Mesothelial cell of epicardium (in vitro differentiated cells): ENCODE data around the gene TAF1A. TPM values are rescaled to one million over a fixed set of nuclear protein-coding genes. Genes with fewer than 3 reads are reported as not detected.

Experiments used
- DNase-seq, 2 experiments: peaks; one replicate each; pipeline ENCODE4 v3.0.0; 2021; ENCODE audit warnings: low spot score in 2 of 2; ENCODE audit not compliant: unreplicated experiment in 2 of 2
- H3K27ac Mint-ChIP-seq: 2 replicates; pipeline ENCODE4 v1.8.0; 2021; ENCODE audit warnings: mixed read lengths
- H3K27me3 Mint-ChIP-seq: 2 replicates; pipeline ENCODE4 v1.8.0; 2021; ENCODE audit warnings: low read depth, mixed read lengths
- H3K36me3 Mint-ChIP-seq: 2 replicates; pipeline ENCODE4 v1.8.0; 2021; ENCODE audit warnings: mixed read lengths
- H3K4me1 Mint-ChIP-seq: 2 replicates; pipeline ENCODE4 v1.8.0; 2021; ENCODE audit warnings: mixed read lengths
- H3K4me3 Mint-ChIP-seq: 2 replicates; pipeline ENCODE4 v1.8.0; 2021; ENCODE audit warnings: mild to moderate bottlenecking, moderate library complexity, mixed read lengths
- H3K9me3 Mint-ChIP-seq: 2 replicates; pipeline ENCODE4 v1.8.0; 2021; ENCODE audit warnings: mixed read lengths
- CTCF ChIP-seq: fragments of 200-600 bp; sonication (generic); IDR thresholded peaks from one replicate; pipeline ENCODE4 v1.5.0; 2021; ENCODE audit warnings: antibody characterized with exemption; ENCODE audit not compliant: unreplicated experiment
- total RNA-seq: library from RNA; stranded (reverse); gene quantifications from 3 replicates; pipeline ENCODE4 v1.2.1, GENCODE V29; 2021

The TAF1A gene
- total RNA-seq, result 13.9 to 15.6 TPM (median 14.2 TPM) in 3 replicates

DNA sequence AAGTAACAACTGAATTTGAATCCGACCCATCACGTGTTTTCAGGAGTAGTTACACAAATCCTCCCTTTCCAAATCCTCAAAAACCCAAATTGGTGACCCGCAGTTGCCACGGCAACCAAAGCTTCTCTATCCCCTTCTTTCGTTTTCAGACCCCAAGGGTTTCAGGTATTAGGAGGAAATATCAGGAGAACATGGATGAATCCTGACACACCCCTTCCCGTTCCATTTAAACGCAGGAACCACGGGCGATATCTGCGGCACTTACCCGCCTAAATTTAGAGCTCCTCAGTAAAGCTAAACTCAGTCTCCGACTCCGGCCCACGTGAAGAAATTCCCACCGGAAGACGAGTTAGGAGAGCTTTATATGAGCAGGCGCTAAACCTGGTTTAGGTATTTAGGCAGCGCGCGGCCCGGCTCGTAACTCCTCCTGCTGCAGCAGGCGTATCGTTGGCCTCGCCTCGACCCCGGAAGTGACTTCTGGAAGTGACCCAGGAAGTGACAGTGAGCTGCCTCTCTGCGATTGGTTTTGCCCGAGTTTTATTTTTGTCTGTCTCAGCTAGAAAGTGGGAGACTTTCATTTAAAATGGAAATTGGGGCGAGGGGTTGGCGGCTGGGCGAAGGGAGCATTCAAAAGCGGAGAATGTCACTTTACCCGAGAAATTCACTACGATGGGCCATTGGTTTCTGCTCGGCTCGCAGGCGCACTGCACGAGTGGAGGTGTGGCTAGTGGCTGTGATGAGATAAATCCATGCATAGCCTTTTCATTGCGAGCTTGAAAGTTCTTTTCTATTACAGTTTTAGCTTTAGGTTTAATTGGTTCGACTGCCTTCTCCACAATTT, at the start of gene TAF1A:
Gene TAF1A (minus strand): TSS at position 472 of the 841 bp plus-strand sequence.
- Mint-ChIP-seq H3K27ac (peak within 1 kb of the TSS; percentile 97), H3K4me3 (peak within 1 kb of the TSS; percentile 94), H3K9me3 (peaks cover 4% of the 10 kb centered on the region), H3K27me3 (no peaks in the 10 kb centered on the region), H3K4me1 (peaks cover 35% of the 10 kb centered on the region), H3K36me3 (peaks cover 17% of the 10 kb centered on the region)
- no peak for TF ChIP-seq CTCF
- DNase-seq, result peak; percentile 58 to 82

GRCh38 chr1:222634180-222635013, 44.7 kb upstream of the TAF1A start:
- peak; percentile 87 for TF ChIP-seq CTCF
- no peak overlapping the region for H3K4me3 Mint-ChIP-seq
- no peaks in the 10 kb centered on the region for H3K4me1 Mint-ChIP-seq
- peaks cover 41% of the 10 kb centered on the region for H3K36me3 Mint-ChIP-seq
- DNase-seq, result peak in 1 of 2 experiments; percentile 53
- H3K9me3 Mint-ChIP-seq, result peaks cover 8% of the 10 kb centered on the region
- peak overlapping the region; percentile 44 for H3K27ac Mint-ChIP-seq
- no peaks in the 10 kb centered on the region for H3K27me3 Mint-ChIP-seq

DNA sequence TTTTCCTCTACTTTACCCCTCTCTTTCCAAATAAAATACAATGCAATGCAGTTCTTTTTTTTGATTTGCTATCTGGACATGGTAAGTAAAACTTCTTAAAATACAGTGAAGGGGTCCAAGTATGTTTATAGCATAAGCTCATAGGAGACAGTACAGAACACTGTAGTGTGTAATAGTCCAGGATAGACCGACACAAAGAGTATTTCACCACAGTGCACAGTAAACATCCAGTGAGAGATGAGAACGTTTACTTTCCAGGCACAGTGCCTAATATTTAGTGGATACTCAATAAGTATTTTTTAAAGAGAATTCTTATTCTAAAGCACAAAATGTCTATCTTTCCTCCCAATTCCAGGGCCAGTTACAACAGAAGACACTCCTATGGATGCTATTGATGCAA, 43.0 kb upstream of the TAF1A start:
- Mint-ChIP-seq H3K36me3 (peaks cover 41% of the 10 kb centered on the region), H3K27me3 (no peaks in the 10 kb centered on the region)

DNA sequence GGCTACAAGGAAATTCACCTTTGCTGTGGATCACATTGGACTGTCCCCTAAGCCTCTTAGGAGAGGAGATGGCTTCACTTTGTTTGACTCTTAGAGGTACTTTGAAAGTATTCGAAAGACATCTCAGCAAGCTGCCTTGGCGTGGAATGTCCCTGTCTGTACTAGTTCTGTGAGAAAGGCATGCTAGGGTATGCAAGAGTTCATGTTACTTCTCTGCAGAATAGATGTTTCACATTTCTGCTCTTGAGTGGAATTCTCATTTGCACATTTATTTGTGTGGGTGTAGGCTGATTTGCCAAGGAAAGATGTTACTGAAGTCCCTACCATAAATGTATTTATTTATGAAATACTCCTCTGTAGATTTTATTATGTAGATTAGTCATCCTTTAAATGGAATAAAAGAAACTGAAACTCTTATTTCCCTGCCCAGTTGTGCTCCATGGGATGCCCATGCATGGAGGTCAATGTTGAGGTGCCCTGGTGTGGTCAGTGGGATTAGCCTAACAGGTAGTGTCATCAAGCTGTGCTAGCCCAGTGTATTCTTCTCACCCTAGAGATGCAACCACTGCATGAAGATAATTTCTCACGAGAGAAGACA, 42.0 kb upstream of the TAF1A start:
- no peak overlapping the region for H3K4me3 Mint-ChIP-seq
- H3K27ac Mint-ChIP-seq, result no peak overlapping the region
- TF ChIP-seq CTCF, result no peak
- H3K9me3 Mint-ChIP-seq, result no peaks in the 10 kb centered on the region
- H3K36me3 Mint-ChIP-seq, result peaks cover 44% of the 10 kb centered on the region
- DNase-seq, result no peak
- no peaks in the 10 kb centered on the region for H3K4me1 Mint-ChIP-seq
- no peaks in the 10 kb centered on the region for H3K27me3 Mint-ChIP-seq

More for the DNA sequence above, 43.0 kb upstream of the TAF1A start:
- TF ChIP-seq CTCF, result no peak
- no peak overlapping the region for H3K4me3 Mint-ChIP-seq
- DNase-seq, result no peak
- H3K4me1 Mint-ChIP-seq, result no peaks in the 10 kb centered on the region
- no peaks in the 10 kb centered on the region for H3K9me3 Mint-ChIP-seq
- H3K27ac Mint-ChIP-seq, result no peak overlapping the region

DNA sequence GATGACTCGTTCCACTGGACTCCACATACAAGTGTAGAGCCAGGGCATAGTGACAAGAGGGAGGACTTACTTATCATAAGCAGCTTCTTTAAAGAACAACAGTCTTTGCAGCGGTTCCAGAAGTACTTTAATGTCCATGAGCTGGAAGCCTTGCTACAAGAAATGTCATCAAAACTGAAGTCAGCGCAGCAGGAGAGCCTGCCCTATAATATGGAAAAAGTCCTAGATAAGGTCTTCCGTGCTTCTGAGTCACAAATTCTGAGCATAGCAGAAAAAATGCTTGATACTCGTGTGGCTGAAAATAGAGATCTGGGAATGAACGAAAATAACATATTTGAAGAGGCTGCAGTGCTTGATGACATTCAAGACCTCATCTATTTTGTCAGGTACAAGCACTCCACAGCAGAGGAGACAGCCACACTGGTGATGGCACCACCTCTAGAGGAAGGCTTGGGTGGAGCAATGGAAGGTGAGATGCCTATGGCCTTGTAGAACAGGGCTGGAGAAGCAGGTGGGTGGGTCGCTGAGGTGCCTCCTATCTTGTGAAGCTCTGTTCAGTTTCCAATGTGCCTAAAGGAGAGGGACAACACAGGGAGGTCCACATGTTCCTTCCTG, 40.3 kb upstream of the TAF1A start:
- no peak for DNase-seq
- H3K36me3 Mint-ChIP-seq, result peaks cover 47% of the 10 kb centered on the region
- H3K9me3 Mint-ChIP-seq, result no peaks in the 10 kb centered on the region
- no peaks in the 10 kb centered on the region for H3K4me1 Mint-ChIP-seq
- no peaks in the 10 kb centered on the region for H3K27me3 Mint-ChIP-seq
- TF ChIP-seq CTCF, result no peak
- H3K4me3 Mint-ChIP-seq, result no peak overlapping the region
- no peak overlapping the region for H3K27ac Mint-ChIP-seq
